Subcutaneous abdominal adipose tissue (tissue), 5 donors: ENCODE measurements around the gene AFDN.

Experiments
- H3K27ac ChIP-seq: one replicate; pipeline ENCODE4 v1.7.0; 2013; ENCODE audit warnings: low read depth, mild to moderate bottlenecking, inconsistent platforms, low read length, moderate library complexity
- H3K27me3 ChIP-seq, 5 donors: one replicate each; pipeline ENCODE4 v1.7.0; 2013; ENCODE audit warnings: low read length in 5 of 5, inconsistent platforms in 1 of 5; ENCODE audit not compliant: control insufficient read depth in 5 of 5, insufficient read depth in 4 of 5
- H3K36me3 ChIP-seq, 5 donors: one replicate each; pipeline ENCODE4 v1.7.0; 2013; ENCODE audit warnings: low read length in 5 of 5; ENCODE audit not compliant: control insufficient read depth in 5 of 5, insufficient read depth in 5 of 5
- H3K4me1 ChIP-seq, 5 donors: one replicate each; pipeline ENCODE4 v1.7.0; 2013; ENCODE audit warnings: low read length in 5 of 5, mild to moderate bottlenecking in 3 of 5, moderate library complexity in 1 of 5; ENCODE audit not compliant: control insufficient read depth in 5 of 5, insufficient read depth in 5 of 5
- H3K4me3 ChIP-seq, 5 donors: one replicate each; pipeline ENCODE4 v1.7.0; 2013; ENCODE audit warnings: low read length in 5 of 5, low read depth in 1 of 5
- H3K9ac ChIP-seq, 5 donors: one replicate each; pipeline ENCODE4 v1.7.0; 2013; ENCODE audit warnings: low read length in 5 of 5, mild to moderate bottlenecking in 4 of 5, moderate library complexity in 3 of 5
- H3K9me3 ChIP-seq, 5 donors: one replicate each; pipeline ENCODE4 v1.7.0; 2013; ENCODE audit warnings: low read length in 5 of 5; ENCODE audit not compliant: control insufficient read depth in 5 of 5
- donor health status: healthy.
- donor health status: healthy.
- donor health status: healthy.
- donor health status: healthy.
- donor health status: healthy.

The AFDN gene

DNA sequence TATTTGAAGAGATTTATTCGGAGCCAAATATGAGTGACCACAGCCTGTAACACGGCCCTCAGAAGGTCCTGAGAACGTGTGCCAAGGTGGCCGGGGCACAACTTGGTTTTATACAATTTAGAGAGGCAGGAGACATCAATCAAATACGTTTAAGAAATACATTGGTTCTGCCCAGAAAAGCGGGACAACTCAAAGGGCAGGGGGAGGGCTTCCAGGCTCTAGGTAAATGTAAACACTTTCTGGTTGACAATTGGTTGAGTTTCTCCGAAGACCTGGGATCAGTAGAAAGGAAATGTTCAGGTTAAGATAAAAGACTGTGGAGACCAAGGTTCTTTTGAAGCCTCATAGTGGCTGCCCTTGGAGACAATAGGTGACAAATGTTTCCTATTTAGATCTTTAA lies 151.9 kb downstream of the AFDN start:
- no peaks in the 10 kb centered on the region for H3K27me3 ChIP-seq
- no peaks in the 10 kb centered on the region for H3K36me3 ChIP-seq
- no peak overlapping the region for H3K27ac ChIP-seq
- no peak overlapping the region for H3K4me3 ChIP-seq
- H3K9ac ChIP-seq: no peak overlapping the region
- peaks cover 0 to 3% (median 0%) of the 10 kb centered on the region in 5 donors for H3K4me1 ChIP-seq
- H3K9me3 ChIP-seq: no peaks in the 10 kb centered on the region

- Histone ChIP-seq H3K36me3 (no peaks in the 10 kb centered on the region), H3K4me1 (peaks cover 0 to 3% (median 0%) of the 10 kb centered on the region in 5 donors), H3K27ac (no peak overlapping the region), H3K27me3 (no peaks in the 10 kb centered on the region), H3K4me3 (no peak overlapping the region), H3K9me3 (peaks cover 0 to 3% (median 0%) of the 10 kb centered on the region in 5 donors), H3K9ac (no peak overlapping the region)
Measured at GRCh38 chr6:167979436-167980139, 152.9 kb downstream of the AFDN start.

DNA sequence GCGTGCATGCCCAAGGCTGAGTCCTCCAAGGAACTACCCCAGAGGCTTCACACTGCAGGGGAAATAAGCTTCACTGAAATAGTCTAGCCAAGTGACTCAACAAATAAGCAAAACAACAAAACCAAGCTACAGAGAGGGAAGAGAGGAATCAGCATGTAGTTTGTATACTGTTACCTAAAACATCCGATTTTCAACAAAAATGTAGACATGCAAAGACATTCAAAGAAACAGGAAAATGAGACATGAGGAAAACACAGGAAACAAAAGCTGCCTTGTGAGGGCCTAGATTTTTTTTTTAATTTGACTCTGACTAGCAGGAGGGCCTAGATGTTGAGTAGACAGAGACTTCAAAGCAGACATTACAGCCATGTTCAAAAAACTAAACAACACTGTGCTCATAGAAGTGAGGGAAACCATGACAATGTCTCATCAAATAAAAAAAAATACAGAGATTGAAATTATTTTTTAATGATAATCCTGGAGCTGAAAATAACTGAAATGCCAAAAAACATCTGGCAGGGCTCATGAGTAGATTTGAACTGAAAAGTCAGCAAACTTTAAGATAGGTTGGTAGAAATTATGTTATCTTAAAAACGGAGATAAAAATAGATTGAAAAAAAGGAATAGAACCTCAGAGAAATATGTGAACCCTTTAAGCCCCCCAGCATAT lies 154.3 kb downstream of the AFDN start:
- H3K27me3 ChIP-seq: no peaks in the 10 kb centered on the region
- no peak overlapping the region for H3K4me3 ChIP-seq
- H3K9me3 ChIP-seq: peaks cover 0 to 3% (median 0%) of the 10 kb centered on the region in 5 donors
- no peak overlapping the region for H3K27ac ChIP-seq
- no peak overlapping the region for H3K9ac ChIP-seq
- no peaks in the 10 kb centered on the region for H3K36me3 ChIP-seq
- H3K4me1 ChIP-seq: peaks cover 0 to 3% (median 0%) of the 10 kb centered on the region in 5 donors

GRCh38 chr6:167981916-167982462 lies 155.3 kb downstream of the AFDN start:
- H3K4me1 ChIP-seq: peaks cover 0 to 3% (median 0%) of the 10 kb centered on the region in 5 donors
- H3K9ac ChIP-seq: no peak overlapping the region
- H3K9me3 ChIP-seq: peaks cover 0 to 3% (median 0%) of the 10 kb centered on the region in 5 donors
- H3K4me3 ChIP-seq: no peak overlapping the region
- H3K36me3 ChIP-seq: no peaks in the 10 kb centered on the region
- no peak overlapping the region for H3K27ac ChIP-seq
- no peaks in the 10 kb centered on the region for H3K27me3 ChIP-seq

DNA sequence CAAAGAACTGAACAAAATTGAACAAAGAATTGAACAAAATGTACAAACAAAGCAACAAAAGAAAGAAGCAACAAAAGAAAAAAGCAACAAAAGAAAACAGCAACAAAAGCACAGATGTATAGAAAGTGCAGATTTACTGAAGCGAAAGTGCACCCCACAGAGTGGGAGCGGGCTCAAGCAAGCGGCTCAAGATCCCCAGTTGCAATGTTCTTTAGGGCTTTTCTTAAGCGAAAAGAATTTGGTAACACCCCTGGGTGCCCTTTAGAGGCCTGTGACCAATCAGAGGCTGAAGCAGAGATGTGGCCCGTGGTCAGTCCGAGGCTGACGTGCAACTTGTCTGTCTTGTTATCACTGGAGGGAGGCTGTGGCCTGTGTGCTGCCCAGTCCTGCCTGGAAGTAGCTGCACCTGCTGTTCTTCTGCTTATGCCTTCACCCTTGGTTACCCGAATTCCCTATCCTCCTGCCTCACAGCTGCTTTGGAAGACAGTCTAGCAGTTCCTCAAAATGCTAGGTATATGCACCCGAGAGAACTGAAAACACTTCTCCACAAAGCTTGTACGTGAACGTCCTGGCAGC lies 157.5 kb downstream of the AFDN start:
- H3K27ac ChIP-seq: no peak overlapping the region
- peaks cover 0 to 24% (median 5%) of the 10 kb centered on the region in 5 donors for H3K4me1 ChIP-seq
- H3K36me3 ChIP-seq: no peaks in the 10 kb centered on the region
- no peak overlapping the region for H3K9ac ChIP-seq
- no peak overlapping the region for H3K4me3 ChIP-seq
- peaks cover 0 to 3% (median 0%) of the 10 kb centered on the region in 5 donors for H3K9me3 ChIP-seq
- no peaks in the 10 kb centered on the region for H3K27me3 ChIP-seq

DNA sequence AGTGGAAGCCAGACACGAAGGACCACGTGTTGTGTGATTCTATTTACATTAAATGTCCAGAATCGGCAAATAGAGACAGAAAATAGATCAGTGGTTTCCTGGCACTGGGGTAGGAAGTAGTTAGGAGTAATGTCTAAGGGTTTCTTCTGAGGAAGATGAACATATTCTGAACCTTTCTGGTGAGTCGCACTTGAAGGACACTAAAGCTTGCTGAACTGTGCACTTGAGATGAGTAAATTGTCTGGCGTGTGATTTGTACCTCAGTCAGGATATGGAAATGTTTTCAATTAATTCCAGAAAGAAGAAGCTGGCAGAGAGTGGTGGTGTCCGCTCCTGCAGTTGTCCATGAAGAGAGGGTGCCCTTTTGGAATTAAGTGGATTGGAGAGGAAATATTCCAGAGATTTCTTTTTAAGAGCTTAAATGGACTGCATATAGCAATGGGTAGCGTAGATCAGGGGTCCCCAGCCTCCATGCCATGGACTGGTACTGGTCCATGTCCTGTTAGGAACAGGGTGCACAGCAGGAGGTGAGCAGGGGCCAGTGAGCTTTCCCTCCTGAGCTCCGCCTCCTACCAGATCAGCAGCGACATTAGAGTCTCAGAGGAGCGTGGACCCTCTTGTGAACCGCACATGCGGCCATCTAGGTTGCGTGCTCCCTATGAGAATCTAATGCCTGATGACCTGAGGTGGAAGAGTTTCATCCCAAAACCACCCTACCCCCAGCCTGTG lies 158.3 kb downstream of the AFDN start:
- Histone ChIP-seq H3K9ac (no peak overlapping the region), H3K36me3 (no peaks in the 10 kb centered on the region), H3K4me3 (no peak overlapping the region), H3K27ac (no peak overlapping the region), H3K4me1 (peaks cover 0 to 27% (median 5%) of the 10 kb centered on the region in 5 donors), H3K9me3 (peaks cover 0 to 3% (median 0%) of the 10 kb centered on the region in 5 donors), H3K27me3 (no peaks in the 10 kb centered on the region)

DNA sequence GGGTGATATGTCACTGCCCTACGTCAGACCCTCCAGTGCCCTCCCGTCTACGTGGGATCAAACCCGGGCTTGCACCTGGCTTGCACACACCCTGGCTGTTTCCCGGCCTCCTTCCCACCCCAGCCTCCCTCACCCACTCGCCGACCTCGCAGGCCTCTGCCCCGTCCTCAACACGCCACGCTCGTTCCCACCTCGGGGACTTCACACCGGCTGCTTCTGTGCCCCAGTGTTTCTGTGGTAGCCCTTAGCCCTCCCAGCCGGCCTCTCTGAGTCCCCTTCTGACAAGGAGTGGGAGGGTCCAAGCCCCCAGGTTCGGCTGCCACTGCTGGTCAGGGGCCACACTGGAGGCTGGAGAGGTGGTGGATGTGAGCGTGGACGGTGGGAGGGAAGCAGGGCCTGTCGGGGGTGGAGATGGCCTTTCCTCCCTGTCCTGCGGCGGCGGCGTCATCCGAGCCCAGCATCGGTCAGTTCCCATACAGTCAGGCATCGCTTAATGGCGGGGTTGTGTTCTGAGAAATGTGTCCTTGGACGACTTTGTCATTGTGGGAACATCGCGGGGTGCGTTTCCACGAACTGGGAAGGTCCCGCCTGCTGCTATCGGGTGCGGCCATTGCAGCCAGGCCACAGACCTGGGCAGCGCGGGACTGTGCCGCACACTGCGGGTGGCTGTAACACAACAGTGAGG lies 159.3 kb downstream of the AFDN start:
- no peak overlapping the region for H3K27ac ChIP-seq
- peaks cover 0 to 24% (median 5%) of the 10 kb centered on the region in 5 donors for H3K4me1 ChIP-seq
- H3K9me3 ChIP-seq: peaks cover 0 to 3% (median 0%) of the 10 kb centered on the region in 5 donors
- no peak overlapping the region for H3K4me3 ChIP-seq
- H3K36me3 ChIP-seq: no peaks in the 10 kb centered on the region
- H3K9ac ChIP-seq: no peak overlapping the region
- no peaks in the 10 kb centered on the region for H3K27me3 ChIP-seq

DNA sequence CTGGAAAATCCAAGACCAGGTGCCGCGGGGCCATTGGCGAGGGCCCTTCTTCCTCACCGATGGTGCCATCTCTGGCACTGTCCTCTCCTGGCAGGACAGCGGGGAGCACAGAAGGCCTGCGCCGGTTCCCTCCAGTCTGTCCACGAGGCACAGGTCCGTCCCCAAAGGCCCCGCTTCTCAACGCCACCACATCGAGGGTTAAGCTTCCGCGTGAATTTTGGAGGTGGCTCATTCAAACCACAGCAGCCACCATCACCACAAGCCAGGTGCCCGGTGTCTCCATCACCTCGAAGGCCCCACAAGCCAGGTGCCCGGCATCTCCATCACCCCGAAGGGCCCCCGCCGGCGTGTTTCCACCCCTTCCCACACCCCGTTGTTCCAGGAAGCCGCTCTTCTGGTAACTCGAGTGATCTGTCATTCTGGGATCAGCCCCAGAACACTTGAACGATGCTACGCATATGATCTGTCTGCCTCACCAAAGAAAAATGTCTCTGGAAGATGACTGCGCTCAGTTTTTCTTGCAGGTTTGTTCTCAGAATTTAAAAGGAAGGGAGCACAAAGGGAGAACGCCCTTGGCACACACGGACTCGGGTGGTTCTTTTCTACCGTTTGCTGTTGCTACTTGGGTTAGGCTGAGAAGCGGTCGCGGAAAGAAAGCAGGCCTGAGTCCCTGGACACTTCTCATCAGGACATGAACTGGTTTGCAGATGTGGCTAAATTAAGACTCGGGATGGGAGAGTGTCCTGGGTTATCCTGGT lies 160.9 kb downstream of the AFDN start:
- Histone ChIP-seq H3K36me3 (no peaks in the 10 kb centered on the region), H3K4me3 (no peak overlapping the region), H3K9me3 (peaks cover 0 to 3% (median 0%) of the 10 kb centered on the region in 5 donors), H3K27me3 (no peaks in the 10 kb centered on the region), H3K27ac (peak overlapping the region; percentile 60), H3K9ac (no peak overlapping the region), H3K4me1 (peaks cover 0 to 24% (median 5%) of the 10 kb centered on the region in 5 donors)

DNA sequence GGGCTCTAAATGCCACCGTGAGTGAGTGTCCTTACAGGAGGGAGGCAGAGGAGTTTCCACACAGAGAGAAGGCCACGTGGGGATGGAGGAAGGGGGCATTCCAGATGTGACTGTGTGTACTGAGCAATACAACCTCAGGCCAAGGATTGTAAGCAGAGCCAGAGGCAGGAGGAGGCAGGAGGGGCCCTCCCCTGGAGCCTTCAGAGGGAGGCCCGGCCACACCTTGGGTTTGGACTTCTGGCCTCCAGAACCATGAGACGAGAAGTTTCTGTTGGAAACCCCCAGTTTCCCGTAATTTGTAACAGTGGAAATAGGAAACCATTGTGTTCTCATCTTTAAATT lies 161.4 kb downstream of the AFDN start:
- Histone ChIP-seq H3K9me3 (peaks cover 0 to 3% (median 0%) of the 10 kb centered on the region in 5 donors), H3K9ac (no peak overlapping the region), H3K27me3 (no peaks in the 10 kb centered on the region), H3K36me3 (no peaks in the 10 kb centered on the region), H3K27ac (peak overlapping the region; percentile 60), H3K4me1 (peaks cover 0 to 29% (median 5%) of the 10 kb centered on the region in 5 donors), H3K4me3 (no peak overlapping the region)
